GM21360 (cell line): ENCODE data around the gene HPF1.
"Not testable (repeated sequence)": the region's sequence is repeated elsewhere in the genome, so short reads cannot be mapped to it uniquely, and the experiment has no call there.

Experiments used
- ATAC-seq: cut with Tn5 transposase; IDR thresholded peaks from one replicate; pipeline ENCODE4 v1.9.1; 2021; ENCODE audit warnings: mild to moderate bottlenecking, moderate library complexity; ENCODE audit not compliant: unreplicated experiment

HPF1 gene

GRCh38 chr4:169741569-169741968 lies 16.2 kb downstream of the HPF1 start:
- ATAC-seq: no peak

GRCh38 chr4:169738604-169739003 lies 19.1 kb downstream of the HPF1 start:
- ATAC-seq: not testable (repeated sequence)

- no peak for ATAC-seq
These were observed 27.2 kb downstream of the HPF1 start for GRCh38 chr4:169730564-169730963.

- ATAC-seq: no peak
These were observed 30.1 kb downstream of the HPF1 start for GRCh38 chr4:169727616-169728015.

GRCh38 chr4:169724260-169724659 lies 33.5 kb downstream of the HPF1 start:
- ATAC-seq: no peak

GRCh38 chr4:169723207-169723965 lies 34.4 kb downstream of the HPF1 start:
- ATAC-seq: no peak

GRCh38 chr4:169720529-169720928 lies 37.2 kb downstream of the HPF1 start:
- no peak for ATAC-seq

- ATAC-seq: no peak
These were observed 41.1 kb downstream of the HPF1 start for GRCh38 chr4:169716677-169717076.

GRCh38 chr4:169715826-169716225 lies 41.9 kb downstream of the HPF1 start:
- no peak for ATAC-seq

- no peak for ATAC-seq
These were observed 49.6 kb downstream of the HPF1 start for GRCh38 chr4:169707958-169708643.

GRCh38 chr4:169698331-169698730 lies 59.4 kb downstream of the HPF1 start:
- no peak for ATAC-seq

GRCh38 chr4:169690787-169691186 lies 67.0 kb downstream of the HPF1 start:
- ATAC-seq: no peak

- no peak for ATAC-seq
These were observed 68.1 kb downstream of the HPF1 start for GRCh38 chr4:169689681-169690080.

GRCh38 chr4:169682372-169683047 lies 75.2 kb downstream of the HPF1 start:
- no peak for ATAC-seq
